ENCODE measurements around the gene PADI4.

DNA sequence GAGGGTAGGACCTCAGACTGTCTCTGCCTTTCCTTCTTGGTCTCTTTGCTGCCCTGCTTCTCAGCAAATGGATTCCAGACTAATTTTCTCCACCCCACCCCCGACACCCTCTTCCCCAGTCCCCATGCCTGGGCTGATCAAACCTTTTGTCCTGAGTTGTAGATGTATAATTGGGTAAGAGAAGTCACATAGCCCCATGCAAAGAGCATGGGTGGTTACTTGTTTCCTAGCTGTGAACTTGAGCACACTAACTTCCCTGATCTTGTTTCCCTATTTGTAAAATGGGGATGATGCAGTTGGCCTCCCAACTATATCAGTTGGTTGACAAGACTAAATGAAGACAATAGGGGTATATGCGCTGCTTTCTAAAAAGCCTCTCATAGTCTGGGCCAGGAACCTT is 73.2 kb downstream of the PADI4 start:
- TF ChIP-seq YY1 (IDR thresholded peaks at IDR 0.05) (no peak), TAF1 (conservative IDR thresholded peaks at IDR 0.05) (no peak), RXRA (IDR thresholded peaks at IDR 0.05) (no peak), SP1 (IDR thresholded peaks at IDR 0.05) (no peak), GABPA (IDR thresholded peaks at IDR 0.05 in 1 of 2, conservative IDR thresholded peaks at IDR 0.05 in 1 of 2) (no peak), EGR1 (IDR thresholded peaks at IDR 0.05; ENCODE audit: low read depth in 2 of 2) (no peak), FOXA1 (IDR thresholded peaks at IDR 0.05) (no peak), JUND (IDR thresholded peaks at IDR 0.05) (no peak)
- TF ChIP-seq, protein P1, sequence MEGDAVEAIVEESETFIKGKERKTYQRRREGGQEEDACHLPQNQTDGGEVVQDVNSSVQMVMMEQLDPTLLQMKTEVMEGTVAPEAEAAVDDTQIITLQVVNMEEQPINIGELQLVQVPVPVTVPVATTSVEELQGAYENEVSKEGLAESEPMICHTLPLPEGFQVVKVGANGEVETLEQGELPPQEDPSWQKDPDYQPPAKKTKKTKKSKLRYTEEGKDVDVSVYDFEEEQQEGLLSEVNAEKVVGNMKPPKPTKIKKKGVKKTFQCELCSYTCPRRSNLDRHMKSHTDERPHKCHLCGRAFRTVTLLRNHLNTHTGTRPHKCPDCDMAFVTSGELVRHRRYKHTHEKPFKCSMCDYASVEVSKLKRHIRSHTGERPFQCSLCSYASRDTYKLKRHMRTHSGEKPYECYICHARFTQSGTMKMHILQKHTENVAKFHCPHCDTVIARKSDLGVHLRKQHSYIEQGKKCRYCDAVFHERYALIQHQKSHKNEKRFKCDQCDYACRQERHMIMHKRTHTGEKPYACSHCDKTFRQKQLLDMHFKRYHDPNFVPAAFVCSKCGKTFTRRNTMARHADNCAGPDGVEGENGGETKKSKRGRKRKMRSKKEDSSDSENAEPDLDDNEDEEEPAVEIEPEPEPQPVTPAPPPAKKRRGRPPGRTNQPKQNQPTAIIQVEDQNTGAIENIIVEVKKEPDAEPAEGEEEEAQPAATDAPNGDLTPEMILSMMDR (IDR thresholded peaks at IDR 0.05; ENCODE audit: low read depth, low read length, missing input control) = no peak
- TF ChIP-seq, protein P2, sequence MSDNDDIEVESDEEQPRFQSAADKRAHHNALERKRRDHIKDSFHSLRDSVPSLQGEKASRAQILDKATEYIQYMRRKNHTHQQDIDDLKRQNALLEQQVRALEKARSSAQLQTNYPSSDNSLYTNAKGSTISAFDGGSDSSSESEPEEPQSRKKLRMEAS (IDR thresholded peaks at IDR 0.05) = no peak
- TF ChIP-seq, protein P3, sequence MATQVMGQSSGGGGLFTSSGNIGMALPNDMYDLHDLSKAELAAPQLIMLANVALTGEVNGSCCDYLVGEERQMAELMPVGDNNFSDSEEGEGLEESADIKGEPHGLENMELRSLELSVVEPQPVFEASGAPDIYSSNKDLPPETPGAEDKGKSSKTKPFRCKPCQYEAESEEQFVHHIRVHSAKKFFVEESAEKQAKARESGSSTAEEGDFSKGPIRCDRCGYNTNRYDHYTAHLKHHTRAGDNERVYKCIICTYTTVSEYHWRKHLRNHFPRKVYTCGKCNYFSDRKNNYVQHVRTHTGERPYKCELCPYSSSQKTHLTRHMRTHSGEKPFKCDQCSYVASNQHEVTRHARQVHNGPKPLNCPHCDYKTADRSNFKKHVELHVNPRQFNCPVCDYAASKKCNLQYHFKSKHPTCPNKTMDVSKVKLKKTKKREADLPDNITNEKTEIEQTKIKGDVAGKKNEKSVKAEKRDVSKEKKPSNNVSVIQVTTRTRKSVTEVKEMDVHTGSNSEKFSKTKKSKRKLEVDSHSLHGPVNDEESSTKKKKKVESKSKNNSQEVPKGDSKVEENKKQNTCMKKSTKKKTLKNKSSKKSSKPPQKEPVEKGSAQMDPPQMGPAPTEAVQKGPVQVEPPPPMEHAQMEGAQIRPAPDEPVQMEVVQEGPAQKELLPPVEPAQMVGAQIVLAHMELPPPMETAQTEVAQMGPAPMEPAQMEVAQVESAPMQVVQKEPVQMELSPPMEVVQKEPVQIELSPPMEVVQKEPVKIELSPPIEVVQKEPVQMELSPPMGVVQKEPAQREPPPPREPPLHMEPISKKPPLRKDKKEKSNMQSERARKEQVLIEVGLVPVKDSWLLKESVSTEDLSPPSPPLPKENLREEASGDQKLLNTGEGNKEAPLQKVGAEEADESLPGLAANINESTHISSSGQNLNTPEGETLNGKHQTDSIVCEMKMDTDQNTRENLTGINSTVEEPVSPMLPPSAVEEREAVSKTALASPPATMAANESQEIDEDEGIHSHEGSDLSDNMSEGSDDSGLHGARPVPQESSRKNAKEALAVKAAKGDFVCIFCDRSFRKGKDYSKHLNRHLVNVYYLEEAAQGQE (IDR thresholded peaks at IDR 0.05) = no peak
- TF ChIP-seq, protein P4, sequence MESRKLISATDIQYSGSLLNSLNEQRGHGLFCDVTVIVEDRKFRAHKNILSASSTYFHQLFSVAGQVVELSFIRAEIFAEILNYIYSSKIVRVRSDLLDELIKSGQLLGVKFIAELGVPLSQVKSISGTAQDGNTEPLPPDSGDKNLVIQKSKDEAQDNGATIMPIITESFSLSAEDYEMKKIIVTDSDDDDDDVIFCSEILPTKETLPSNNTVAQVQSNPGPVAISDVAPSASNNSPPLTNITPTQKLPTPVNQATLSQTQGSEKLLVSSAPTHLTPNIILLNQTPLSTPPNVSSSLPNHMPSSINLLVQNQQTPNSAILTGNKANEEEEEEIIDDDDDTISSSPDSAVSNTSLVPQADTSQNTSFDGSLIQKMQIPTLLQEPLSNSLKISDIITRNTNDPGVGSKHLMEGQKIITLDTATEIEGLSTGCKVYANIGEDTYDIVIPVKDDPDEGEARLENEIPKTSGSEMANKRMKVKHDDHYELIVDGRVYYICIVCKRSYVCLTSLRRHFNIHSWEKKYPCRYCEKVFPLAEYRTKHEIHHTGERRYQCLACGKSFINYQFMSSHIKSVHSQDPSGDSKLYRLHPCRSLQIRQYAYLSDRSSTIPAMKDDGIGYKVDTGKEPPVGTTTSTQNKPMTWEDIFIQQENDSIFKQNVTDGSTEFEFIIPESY (IDR thresholded peaks at IDR 0.05) = no peak
- TF ChIP-seq, protein P5, sequence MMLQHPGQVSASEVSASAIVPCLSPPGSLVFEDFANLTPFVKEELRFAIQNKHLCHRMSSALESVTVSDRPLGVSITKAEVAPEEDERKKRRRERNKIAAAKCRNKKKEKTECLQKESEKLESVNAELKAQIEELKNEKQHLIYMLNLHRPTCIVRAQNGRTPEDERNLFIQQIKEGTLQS (IDR thresholded peaks at IDR 0.05) = no peak
